Mesenchymal stem cell (in vitro differentiated cells and primary cell): ENCODE measurements around the gene NRXN3.

Experiments
- DNase-seq: peaks from one replicate; pipeline ENCODE4 v3.0.0-alpha.2; 2013
- H2AFZ ChIP-seq: one replicate; pipeline ENCODE4 v1.6.1; 2013; ENCODE audit warnings: low read depth, mild to moderate bottlenecking, control low read depth, inconsistent platforms, low read length, moderate library complexity
- H2AK5ac ChIP-seq: 2 replicates; pipeline ENCODE4 v1.6.1; 2013; ENCODE audit warnings: low read length, moderate library complexity, mild to moderate bottlenecking, inconsistent platforms; ENCODE audit not compliant: severe bottlenecking
- H2BK120ac ChIP-seq: one replicate; pipeline ENCODE4 v1.6.1; 2013; ENCODE audit warnings: low read depth, mild to moderate bottlenecking, inconsistent platforms, low read length, moderate library complexity
- H2BK12ac ChIP-seq, 2 experiments: one replicate each; pipeline ENCODE4 v1.6.1; 2013; ENCODE audit warnings: inconsistent platforms in 2 of 2, low read length in 2 of 2, mild to moderate bottlenecking in 2 of 2, moderate library complexity in 2 of 2, control low read depth in 1 of 2
- H2BK15ac ChIP-seq: one replicate; pipeline ENCODE4 v1.6.1; 2013; ENCODE audit warnings: mild to moderate bottlenecking, low read depth, inconsistent platforms; ENCODE audit not compliant: poor library complexity, severe bottlenecking
- H2BK5ac ChIP-seq: 2 replicates; pipeline ENCODE4 v1.6.1; 2013; ENCODE audit warnings: low read depth, mild to moderate bottlenecking, low read length, control low read depth, inconsistent platforms; ENCODE audit not compliant: poor library complexity, severe bottlenecking
- H3K14ac ChIP-seq, 2 experiments: one replicate each; pipeline ENCODE4 v1.6.1; 2013; ENCODE audit warnings: inconsistent platforms in 2 of 2, low read length in 2 of 2, control low read depth in 1 of 2, mild to moderate bottlenecking in 1 of 2, moderate library complexity in 1 of 2
- H3K18ac ChIP-seq, 2 experiments: one replicate each; pipeline ENCODE4 v1.6.1; 2013; ENCODE audit warnings: inconsistent platforms in 2 of 2, low read length in 2 of 2, control low read depth in 1 of 2, low read depth in 1 of 2, mild to moderate bottlenecking in 1 of 2
- H3K23ac ChIP-seq, 2 experiments: one replicate each; pipeline ENCODE4 v1.6.1; 2013; ENCODE audit warnings: inconsistent platforms in 2 of 2, low read length in 2 of 2, mild to moderate bottlenecking in 2 of 2, moderate library complexity in 2 of 2, control low read depth in 1 of 2
- H3K27ac ChIP-seq: 2 replicates; pipeline ENCODE4 v1.5.1; 2013; ENCODE audit warnings: mild to moderate bottlenecking, moderate library complexity, low read length, control low read depth, inconsistent platforms; ENCODE audit not compliant: poor library complexity, severe bottlenecking
- H3K27me3 ChIP-seq, 2 experiments: 2 replicates each; pipeline versions ENCODE4 v1.6.1 to v1.7.0; 2013; ENCODE audit warnings: low read length in 2 of 2, mild to moderate bottlenecking in 2 of 2, moderate library complexity in 2 of 2, control low read depth in 1 of 2, inconsistent platforms in 1 of 2; ENCODE audit not compliant: control insufficient read depth in 1 of 2, insufficient read depth in 1 of 2
- H3K36me3 ChIP-seq, 2 experiments: 2 replicates each; pipeline versions ENCODE4 v1.6.1 to v1.7.0; 2013; ENCODE audit warnings: low read length in 2 of 2, control low read depth in 1 of 2, inconsistent platforms in 1 of 2, low read depth in 1 of 2, mild to moderate bottlenecking in 1 of 2; ENCODE audit not compliant: insufficient read depth in 2 of 2, control insufficient read depth in 1 of 2
- H3K4ac ChIP-seq, 2 experiments: one replicate each; pipeline ENCODE4 v1.6.1; 2013; ENCODE audit warnings: inconsistent platforms in 2 of 2, low read length in 2 of 2, mild to moderate bottlenecking in 2 of 2, moderate library complexity in 2 of 2, control low read depth in 1 of 2, low read depth in 1 of 2
- H3K4me1 ChIP-seq: 2 replicates; pipeline ENCODE4 v1.6.1; 2013; ENCODE audit warnings: low read depth, low read length, control low read depth; ENCODE audit not compliant: control insufficient read depth, insufficient read depth
- H3K4me2 ChIP-seq: 2 replicates; pipeline ENCODE4 v1.6.1; 2013; ENCODE audit warnings: low read length, mild to moderate bottlenecking, inconsistent platforms; ENCODE audit not compliant: poor library complexity, severe bottlenecking
- H3K4me3 ChIP-seq, 2 experiments: 2 replicates each; pipeline versions ENCODE4 v1.5.1 to v1.7.0; 2013; ENCODE audit warnings: low read length in 2 of 2, mild to moderate bottlenecking in 2 of 2, control low read depth in 1 of 2, low read depth in 1 of 2; ENCODE audit not compliant: insufficient read depth in 1 of 2
- H3K79me1 ChIP-seq: replicated peaks from 2 replicates; pipeline ENCODE4 v1.6.1; 2013; ENCODE audit warnings: mild to moderate bottlenecking, control low read depth, low read length, inconsistent platforms; ENCODE audit not compliant: poor library complexity, severe bottlenecking
- H3K9ac ChIP-seq: 2 replicates; pipeline ENCODE4 v1.7.0; 2013; ENCODE audit warnings: mild to moderate bottlenecking, low read length, moderate library complexity
- H3K9me3 ChIP-seq: 2 replicates; pipeline ENCODE4 v1.7.0; 2013; ENCODE audit warnings: mild to moderate bottlenecking, low read length; ENCODE audit not compliant: control insufficient read depth
- H4K8ac ChIP-seq: one replicate; pipeline ENCODE4 v1.6.1; 2013; ENCODE audit warnings: inconsistent platforms, mild to moderate bottlenecking, low read length, moderate library complexity
- H4K91ac ChIP-seq: one replicate; pipeline ENCODE4 v1.6.1; 2013; ENCODE audit warnings: mild to moderate bottlenecking, low read length, inconsistent platforms
- WGBS: methylation state at CpG from one replicate; pipeline ENCODE4 v1.1.7; 2013; ENCODE audit warnings: mixed read lengths; 5-methylcytosine and 5-hydroxymethylcytosine counted together

The NRXN3 gene

GRCh38 chr14:78713716-78714115 is 543.5 kb downstream of the NRXN3 start:
- H3K79me1 ChIP-seq = no peaks in the 10 kb centered on the region
- H2BK120ac ChIP-seq = no peak overlapping the region
- no peak overlapping the region for H2BK12ac ChIP-seq
- no peak overlapping the region for H2AFZ ChIP-seq
- no peak overlapping the region for H3K27ac ChIP-seq
- no peaks in the 10 kb centered on the region for H3K36me3 ChIP-seq
- H3K18ac ChIP-seq = no peak overlapping the region
- H3K4me1 ChIP-seq = no peaks in the 10 kb centered on the region
- H2BK15ac ChIP-seq = no peak overlapping the region
- H3K4me2 ChIP-seq = no peak overlapping the region
- no peak overlapping the region for H3K4ac ChIP-seq
- no peaks in the 10 kb centered on the region for H3K27me3 ChIP-seq
- H4K8ac ChIP-seq = no peak overlapping the region
- H3K9me3 ChIP-seq = no peaks in the 10 kb centered on the region
- H3K14ac ChIP-seq = no peak overlapping the region
- H2AK5ac ChIP-seq = no peak overlapping the region
- H2BK5ac ChIP-seq = no peak overlapping the region
- no peak for DNase-seq
- no peak overlapping the region for H3K23ac ChIP-seq
- H4K91ac ChIP-seq = no peak overlapping the region
- H3K9ac ChIP-seq = no peak overlapping the region
- no peak overlapping the region for H3K4me3 ChIP-seq

- Histone ChIP-seq H2BK5ac (no peak overlapping the region), H3K4me1 (no peaks in the 10 kb centered on the region), H3K14ac (no peak overlapping the region), H3K18ac (no peak overlapping the region), H3K36me3 (no peaks in the 10 kb centered on the region), H4K91ac (no peak overlapping the region), H3K27ac (no peak overlapping the region), H2BK12ac (no peak overlapping the region), H3K4me3 (no peak overlapping the region), H3K9ac (no peak overlapping the region), H3K4ac (no peak overlapping the region), H4K8ac (no peak overlapping the region), H3K9me3 (no peaks in the 10 kb centered on the region), H3K23ac (no peak overlapping the region), H2BK120ac (no peak overlapping the region), H3K4me2 (no peak overlapping the region), H2AK5ac (no peak overlapping the region), H3K27me3 (no peaks in the 10 kb centered on the region), H2AFZ (no peak overlapping the region), H2BK15ac (no peak overlapping the region), H3K79me1 (no peaks in the 10 kb centered on the region)
- 85% methylated on average over 18 of the region's 18 CpGs for WGBS
- DNase-seq = no peak
Observed at GRCh38 chr14:78714711-78715110, 544.5 kb downstream of the NRXN3 start.

DNA sequence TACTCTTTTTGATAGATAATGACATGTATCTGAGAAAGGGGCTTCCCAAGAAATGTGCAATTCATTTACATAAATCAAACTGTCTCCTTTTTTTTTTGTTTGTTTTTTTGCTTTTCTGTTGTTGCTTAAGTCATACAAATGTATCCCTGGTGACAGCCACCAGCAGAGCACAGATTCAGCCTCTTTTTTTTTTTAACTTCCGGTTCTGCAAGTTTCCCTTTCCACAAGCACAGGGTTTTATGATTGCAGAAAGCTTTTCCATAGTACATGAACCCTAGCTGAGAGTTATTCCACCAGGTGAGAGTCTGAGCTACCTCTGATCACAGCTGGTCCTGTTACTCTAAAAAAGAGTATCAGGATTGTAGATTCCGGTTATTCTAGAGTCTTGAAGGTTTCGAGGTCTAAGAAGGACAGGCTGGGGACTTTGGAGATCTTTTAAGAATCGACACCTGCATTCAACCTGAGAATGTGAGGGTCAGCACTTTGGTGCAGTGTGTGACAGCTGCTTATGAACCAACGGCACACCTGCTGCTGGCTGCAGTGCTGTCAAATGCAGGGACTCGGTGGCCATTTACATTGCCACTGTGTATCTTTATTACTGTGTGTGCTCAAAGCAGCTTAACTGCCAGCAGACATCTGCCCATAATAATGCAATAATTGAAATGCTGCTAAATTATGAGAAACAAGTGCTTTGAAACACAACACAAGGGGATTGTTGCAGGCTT is 551.7 kb downstream of the NRXN3 start:
- no peak overlapping the region for H3K23ac ChIP-seq
- WGBS = 64% methylated on average over 5 of the region's 6 CpGs
- no peak overlapping the region for H3K4me3 ChIP-seq

DNA sequence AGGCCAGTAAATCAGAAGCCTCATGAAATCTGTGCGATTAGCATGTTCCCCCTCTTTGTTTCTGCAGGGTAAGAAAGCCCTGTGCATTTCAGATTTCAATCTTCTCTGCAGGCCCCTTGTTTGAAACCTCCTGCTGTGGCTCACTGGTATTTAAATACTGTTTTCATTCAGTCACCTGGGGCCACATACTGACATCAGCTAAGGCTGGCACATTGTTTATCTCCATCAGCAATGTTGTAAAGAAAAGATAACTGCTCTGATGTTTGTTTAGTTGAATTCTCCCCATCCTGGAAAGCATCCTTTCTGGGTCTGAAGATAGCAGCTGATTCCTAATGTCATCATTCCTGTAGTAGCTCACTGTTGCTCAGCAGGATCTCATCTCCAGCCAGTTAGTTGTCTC is 554.9 kb downstream of the NRXN3 start:
- Histone ChIP-seq H4K91ac (no peak overlapping the region), H3K9me3 (no peaks in the 10 kb centered on the region), H3K27ac (no peak overlapping the region), H3K4me2 (no peak overlapping the region), H3K18ac (no peak overlapping the region), H2AK5ac (no peak overlapping the region), H3K4ac (no peak overlapping the region), H4K8ac (no peak overlapping the region), H3K79me1 (no peaks in the 10 kb centered on the region), H3K27me3 (no peaks in the 10 kb centered on the region), H2BK15ac (no peak overlapping the region), H3K23ac (no peak overlapping the region), H2AFZ (no peak overlapping the region), H3K4me3 (no peak overlapping the region), H3K9ac (no peak overlapping the region), H2BK120ac (no peak overlapping the region), H3K14ac (no peak overlapping the region), H2BK5ac (no peak overlapping the region), H3K4me1 (no peaks in the 10 kb centered on the region), H2BK12ac (no peak overlapping the region), H3K36me3 (no peaks in the 10 kb centered on the region)
- no peak for DNase-seq
- 76% methylated on average over 1 of the region's 1 CpG for WGBS

More for the DNA sequence above, 551.7 kb downstream of the NRXN3 start:
- Histone ChIP-seq H2BK12ac (no peak overlapping the region), H2AK5ac (no peak overlapping the region), H4K8ac (no peak overlapping the region), H3K4me1 (no peaks in the 10 kb centered on the region), H3K36me3 (no peaks in the 10 kb centered on the region), H3K14ac (no peak overlapping the region), H3K18ac (no peak overlapping the region), H3K4ac (no peak overlapping the region), H4K91ac (no peak overlapping the region), H3K27me3 (no peaks in the 10 kb centered on the region), H2BK15ac (no peak overlapping the region), H2BK5ac (no peak overlapping the region), H3K9ac (no peak overlapping the region), H3K9me3 (no peaks in the 10 kb centered on the region), H3K27ac (no peak overlapping the region), H2AFZ (no peak overlapping the region), H2BK120ac (no peak overlapping the region), H3K79me1 (no peaks in the 10 kb centered on the region), H3K4me2 (no peak overlapping the region)
- no peak for DNase-seq
